Vagina (tissue), 2 donors: ENCODE measurements around the gene MTMR3.

Experiments
- POLR2A ChIP-seq, 2 donors: fragments of 450-650 bp; IDR thresholded peaks; one replicate each; pipeline ENCODE4 v1.6.1; 2017; ENCODE audit warnings: antibody characterized with exemption in 2 of 2, mild to moderate bottlenecking in 2 of 2, moderate library complexity in 2 of 2
- POLR2AphosphoS5 ChIP-seq, 2 donors: sonication (generic); formaldehyde crosslinking; IDR thresholded peaks; one replicate each; pipeline ENCODE4 v1.9.0; 2017; ENCODE audit warnings: antibody characterized with exemption in 2 of 2, mild to moderate bottlenecking in 2 of 2, low read depth in 1 of 2; ENCODE audit not compliant: insufficient read depth in 1 of 2
- TF ChIP-seq, protein P1 (sequence below), 3 experiments: fragments of 450-650 bp in 2 of 3; fragments of 200-600 bp in 1 of 3; sonication (generic) in 1 of 3; IDR thresholded peaks; one replicate each; pipeline ENCODE4 v1.5.1; 2017 to 2019; ENCODE audit warnings: antibody characterized with exemption in 3 of 3, mild to moderate bottlenecking in 2 of 3, moderate library complexity in 2 of 3

DNA sequence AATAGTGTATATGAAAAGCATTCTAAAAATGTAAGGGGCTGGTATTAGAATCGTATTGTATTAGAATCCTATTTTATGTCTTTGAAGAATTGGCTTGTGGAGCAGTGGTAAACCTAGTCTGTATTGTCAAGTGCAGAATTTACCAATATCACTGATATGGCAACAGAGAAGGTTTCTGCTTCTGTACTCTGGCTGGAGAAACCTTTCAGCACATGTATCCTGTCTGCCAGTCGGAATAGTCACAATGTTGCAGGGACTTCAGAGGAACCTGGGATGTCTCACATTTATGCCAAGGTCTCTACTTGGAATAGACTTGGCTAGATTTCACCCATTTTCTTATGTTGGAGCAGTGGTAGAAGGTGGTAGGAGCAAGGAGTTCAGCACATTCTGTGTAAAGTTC lies 4.4 kb downstream of the MTMR3 start:
- TF ChIP-seq, protein P1, sequence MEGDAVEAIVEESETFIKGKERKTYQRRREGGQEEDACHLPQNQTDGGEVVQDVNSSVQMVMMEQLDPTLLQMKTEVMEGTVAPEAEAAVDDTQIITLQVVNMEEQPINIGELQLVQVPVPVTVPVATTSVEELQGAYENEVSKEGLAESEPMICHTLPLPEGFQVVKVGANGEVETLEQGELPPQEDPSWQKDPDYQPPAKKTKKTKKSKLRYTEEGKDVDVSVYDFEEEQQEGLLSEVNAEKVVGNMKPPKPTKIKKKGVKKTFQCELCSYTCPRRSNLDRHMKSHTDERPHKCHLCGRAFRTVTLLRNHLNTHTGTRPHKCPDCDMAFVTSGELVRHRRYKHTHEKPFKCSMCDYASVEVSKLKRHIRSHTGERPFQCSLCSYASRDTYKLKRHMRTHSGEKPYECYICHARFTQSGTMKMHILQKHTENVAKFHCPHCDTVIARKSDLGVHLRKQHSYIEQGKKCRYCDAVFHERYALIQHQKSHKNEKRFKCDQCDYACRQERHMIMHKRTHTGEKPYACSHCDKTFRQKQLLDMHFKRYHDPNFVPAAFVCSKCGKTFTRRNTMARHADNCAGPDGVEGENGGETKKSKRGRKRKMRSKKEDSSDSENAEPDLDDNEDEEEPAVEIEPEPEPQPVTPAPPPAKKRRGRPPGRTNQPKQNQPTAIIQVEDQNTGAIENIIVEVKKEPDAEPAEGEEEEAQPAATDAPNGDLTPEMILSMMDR (IDR thresholded peaks at IDR 0.05) = no peak
- TF ChIP-seq POLR2AphosphoS5 (IDR thresholded peaks at IDR 0.05; ENCODE audit: insufficient read depth in 1 of 2, low read depth in 1 of 2) (no peak), POLR2A (IDR thresholded peaks at IDR 0.05) (no peak)
